Activated CD4-positive, alpha-beta T cell treated with anti-CD3 and anti-CD28 coated beads, Interleukin-2, amount 10 ng/mL, durations not matched to agents 7 days and 5 days (primary cell): Measurements from ENCODE around the gene TRPC5OS. TPM values are rescaled to one million over a fixed set of nuclear protein-coding genes. Genes with fewer than 3 reads are reported as not detected.

ENCODE experiments used
- CTCF ChIA-PET: fragments of 350-600 bp; sonication (Branson Sonifier 250); formaldehyde crosslinking; loops from one replicate; lab custom pipeline; 2021; ENCODE audit warnings: antibody characterized with exemption; lab: Charles Lee
- POLR2A ChIA-PET: fragments of 350-600 bp; sonication (Branson Sonifier 250); formaldehyde crosslinking; loops from one replicate; lab custom pipeline; 2021; ENCODE audit warnings: antibody characterized with exemption; lab: Charles Lee
- DNase-seq: peaks from one replicate; pipeline ENCODE4 v3.0.0-alpha.2; 2020
- H3K27ac Mint-ChIP-seq: one replicate; pipeline ENCODE4 v1.8.0; 2021; ENCODE audit warnings: mild to moderate bottlenecking, moderate library complexity, mixed read lengths
- H3K27me3 Mint-ChIP-seq: one replicate; pipeline ENCODE4 v1.8.0; 2021; ENCODE audit warnings: mixed read lengths
- H3K36me3 Mint-ChIP-seq: one replicate; pipeline ENCODE4 v1.8.0; 2021; ENCODE audit warnings: low read depth, mixed read lengths
- H3K4me1 Mint-ChIP-seq: one replicate; pipeline ENCODE4 v1.8.0; 2021; ENCODE audit warnings: mixed read lengths
- H3K4me3 Mint-ChIP-seq: one replicate; pipeline ENCODE4 v1.8.0; 2021; ENCODE audit warnings: mild to moderate bottlenecking, moderate library complexity, mixed read lengths
- H3K9me3 Mint-ChIP-seq: one replicate; pipeline ENCODE4 v1.8.0; 2021; ENCODE audit warnings: mixed read lengths
- total RNA-seq, 2 experiments: library from RNA; stranded (reverse); gene quantifications; one replicate each; pipeline ENCODE4 v1.2.3, GENCODE V29; 2021

Gene TRPC5OS
- total RNA-seq = not detected

GRCh38 chrX:111875881-111876280 is at the start of gene TRPC5OS:
Gene TRPC5OS (plus strand): TSS chrX:111876181. CDS start chrX:111901850, 25,669 bp downstream.
- Mint-ChIP-seq H3K27ac (no peak within 1 kb of the TSS), H3K4me1 (no peaks in the 10 kb centered on the region)
- CTCF ChIA-PET = no interaction called here

GRCh38 chrX:111829345-111829744 is 46.6 kb upstream of the TRPC5OS start:
- POLR2A ChIA-PET = no interaction called here
- H3K36me3 Mint-ChIP-seq = no peaks in the 10 kb centered on the region
- H3K4me1 Mint-ChIP-seq = no peaks in the 10 kb centered on the region
- no peak overlapping the region for H3K4me3 Mint-ChIP-seq
- H3K9me3 Mint-ChIP-seq = no peaks in the 10 kb centered on the region
- no peak for DNase-seq
- H3K27me3 Mint-ChIP-seq = no peaks in the 10 kb centered on the region
- no peak overlapping the region for H3K27ac Mint-ChIP-seq
- CTCF ChIA-PET = no interaction called here

More at GRCh38 chrX:111875881-111876280, at the start of gene TRPC5OS:
- H3K4me3 Mint-ChIP-seq = no peak within 1 kb of the TSS
- no peak for DNase-seq
- H3K36me3 Mint-ChIP-seq = no peaks in the 10 kb centered on the region
- peaks cover 2% of the 10 kb centered on the region for H3K27me3 Mint-ChIP-seq
- no peaks in the 10 kb centered on the region for H3K9me3 Mint-ChIP-seq
- POLR2A ChIA-PET = no interaction called here

GRCh38 chrX:111830571-111830970 is 45.4 kb upstream of the TRPC5OS start:
- H3K9me3 Mint-ChIP-seq = no peaks in the 10 kb centered on the region
- no peak overlapping the region for H3K27ac Mint-ChIP-seq
- CTCF ChIA-PET = no interaction called here
- H3K4me3 Mint-ChIP-seq = no peak overlapping the region
- POLR2A ChIA-PET = no interaction called here
- H3K4me1 Mint-ChIP-seq = no peaks in the 10 kb centered on the region
- no peaks in the 10 kb centered on the region for H3K36me3 Mint-ChIP-seq
- no peaks in the 10 kb centered on the region for H3K27me3 Mint-ChIP-seq
- DNase-seq = no peak

- Mint-ChIP-seq H3K36me3 (no peaks in the 10 kb centered on the region), H3K9me3 (no peaks in the 10 kb centered on the region), H3K4me1 (no peaks in the 10 kb centered on the region), H3K27me3 (no peaks in the 10 kb centered on the region), H3K4me3 (no peak overlapping the region), H3K27ac (no peak overlapping the region)
- no peak for DNase-seq
- CTCF ChIA-PET = no interaction called here
- POLR2A ChIA-PET = no interaction called here
Observed at GRCh38 chrX:111831343-111831742, 44.6 kb upstream of the TRPC5OS start.

- no peaks in the 10 kb centered on the region for H3K36me3 Mint-ChIP-seq
- POLR2A ChIA-PET = no interaction called here
- no peak for DNase-seq
- H3K9me3 Mint-ChIP-seq = no peaks in the 10 kb centered on the region
- CTCF ChIA-PET = interaction anchor here (1.0 kb wide), 1 partner anchor 29 kb away, joined by 3 read pairs; no protein-coding TSS in a partner anchor
- no peaks in the 10 kb centered on the region for H3K4me1 Mint-ChIP-seq
- no peak overlapping the region for H3K4me3 Mint-ChIP-seq
- no peak overlapping the region for H3K27ac Mint-ChIP-seq
- peaks cover 2% of the 10 kb centered on the region for H3K27me3 Mint-ChIP-seq
Observed at GRCh38 chrX:111837197-111837596, 38.8 kb upstream of the TRPC5OS start.

GRCh38 chrX:111847491-111848133 is 28.4 kb upstream of the TRPC5OS start:
- DNase-seq = no peak
- Mint-ChIP-seq H3K4me3 (no peak overlapping the region), H3K27ac (no peak overlapping the region), H3K36me3 (no peaks in the 10 kb centered on the region), H3K9me3 (no peaks in the 10 kb centered on the region), H3K27me3 (no peaks in the 10 kb centered on the region), H3K4me1 (no peaks in the 10 kb centered on the region)
- POLR2A ChIA-PET = no interaction called here
- CTCF ChIA-PET = no interaction called here

GRCh38 chrX:111848541-111848940 is 27.4 kb upstream of the TRPC5OS start:
- no peak overlapping the region for H3K27ac Mint-ChIP-seq

GRCh38 chrX:111850975-111851374 is 25.0 kb upstream of the TRPC5OS start:
- no peak overlapping the region for H3K4me3 Mint-ChIP-seq
- H3K4me1 Mint-ChIP-seq = no peaks in the 10 kb centered on the region
- H3K27ac Mint-ChIP-seq = no peak overlapping the region
- H3K27me3 Mint-ChIP-seq = no peaks in the 10 kb centered on the region
- DNase-seq = no peak
- ChIA-PET POLR2A (no interaction called here), CTCF (no interaction called here)
- no peaks in the 10 kb centered on the region for H3K9me3 Mint-ChIP-seq
- no peaks in the 10 kb centered on the region for H3K36me3 Mint-ChIP-seq

More at GRCh38 chrX:111848541-111848940, 27.4 kb upstream of the TRPC5OS start:
- H3K4me1 Mint-ChIP-seq = no peaks in the 10 kb centered on the region
- POLR2A ChIA-PET = no interaction called here
- CTCF ChIA-PET = interaction anchor here (1.3 kb wide), 1 partner anchor 21 kb away, joined by 3 read pairs; no protein-coding TSS in a partner anchor
- no peak for DNase-seq
- H3K36me3 Mint-ChIP-seq = no peaks in the 10 kb centered on the region
- H3K27me3 Mint-ChIP-seq = no peaks in the 10 kb centered on the region
- no peaks in the 10 kb centered on the region for H3K9me3 Mint-ChIP-seq
- H3K4me3 Mint-ChIP-seq = no peak overlapping the region

GRCh38 chrX:111854556-111855490 is 21.2 kb upstream of the TRPC5OS start:
- no peak overlapping the region for H3K27ac Mint-ChIP-seq
- H3K4me1 Mint-ChIP-seq = no peaks in the 10 kb centered on the region
- H3K4me3 Mint-ChIP-seq = no peak overlapping the region
- no peaks in the 10 kb centered on the region for H3K36me3 Mint-ChIP-seq
- peaks cover 1% of the 10 kb centered on the region for H3K27me3 Mint-ChIP-seq
- CTCF ChIA-PET = no interaction called here
- no peak for DNase-seq
- POLR2A ChIA-PET = no interaction called here
- H3K9me3 Mint-ChIP-seq = no peaks in the 10 kb centered on the region

GRCh38 chrX:111857534-111858060 is 18.4 kb upstream of the TRPC5OS start:
- Mint-ChIP-seq H3K36me3 (no peaks in the 10 kb centered on the region), H3K9me3 (no peaks in the 10 kb centered on the region), H3K27me3 (peaks cover 3% of the 10 kb centered on the region), H3K4me1 (no peaks in the 10 kb centered on the region), H3K4me3 (no peak overlapping the region), H3K27ac (no peak overlapping the region)
- CTCF ChIA-PET = no interaction called here
- no peak for DNase-seq
- POLR2A ChIA-PET = no interaction called here

- H3K4me1 Mint-ChIP-seq = no peaks in the 10 kb centered on the region
- no peaks in the 10 kb centered on the region for H3K36me3 Mint-ChIP-seq
- no peak overlapping the region for H3K4me3 Mint-ChIP-seq
- POLR2A ChIA-PET = no interaction called here
- peaks cover 3% of the 10 kb centered on the region for H3K27me3 Mint-ChIP-seq
- no peak overlapping the region for H3K27ac Mint-ChIP-seq
- no peak for DNase-seq
- CTCF ChIA-PET = no interaction called here
- no peaks in the 10 kb centered on the region for H3K9me3 Mint-ChIP-seq
Observed at GRCh38 chrX:111861605-111862004, 14.4 kb upstream of the TRPC5OS start.

- Mint-ChIP-seq H3K36me3 (no peaks in the 10 kb centered on the region), H3K9me3 (no peaks in the 10 kb centered on the region), H3K27ac (no peak overlapping the region), H3K4me3 (no peak overlapping the region), H3K27me3 (peaks cover 6% of the 10 kb centered on the region), H3K4me1 (peaks cover 7% of the 10 kb centered on the region)
- ChIA-PET POLR2A (no interaction called here), CTCF (no interaction called here)
- no peak for DNase-seq
Observed at GRCh38 chrX:111867236-111867635, 8.7 kb upstream of the TRPC5OS start.
